HCT116 (cell line): ENCODE measurements around the gene ELAVL2. TPM values are rescaled to one million over a fixed set of nuclear protein-coding genes. Genes with fewer than 3 reads are reported as not detected.

Source experiments
- ATAC-seq: fragments of 200-7000 bp; cut with Tn5 transposase; 2 replicates; pipeline ENCODE4 v1.9.1; 2020; ENCODE audit warnings: mild to moderate bottlenecking, moderate library complexity
- BruUV-seq: library from RNA; stranded (reverse); fragments of 400-500 nt; replicated peaks from 2 replicates; lab custom pipeline; 2021; lab: Mats Ljungman, UMichigan
- CTCF ChIA-PET: fragments of 300-600 bp; sonication (Branson Sonifier 250); formaldehyde crosslinking; loops from one replicate; lab custom pipeline; 2021; ENCODE audit warnings: antibody characterized with exemption; lab: Charles Lee
- POLR2A ChIA-PET: fragments of 300-600, 350-600 bp; sonication (Branson Sonifier 250); formaldehyde crosslinking; loops from one replicate; lab custom pipeline; 2021; ENCODE audit warnings: antibody characterized with exemption; lab: Charles Lee
- RAD21 ChIA-PET, 2 experiments: fragments of 300-600 bp; sonication (Branson Sonifier 250); formaldehyde crosslinking; loops; one replicate each; lab custom pipeline; 2023; ENCODE audit warnings: low total read pairs in 2 of 2; ENCODE audit not compliant: uncharacterized antibody in 2 of 2, unreplicated experiment in 2 of 2, low non-redundant PET in 1 of 2; lab: Charles Lee
- DNase-seq: peaks from one replicate; pipeline ENCODE4 v3.0.0-alpha.2; 2010; ENCODE audit warnings: low read depth, low spot score
- H2AFZ ChIP-seq: fragments of 200-600 bp; shearing (Covaris generic), sonication (generic); 2 replicates; pipeline ENCODE4 v1.6.1; 2017; ENCODE audit warnings: low read depth, mixed run types, mixed read lengths, antibody characterized with exemption, low read length; ENCODE audit not compliant: poor library complexity, severe bottlenecking
- H3K27ac ChIP-seq: 2 replicates; pipeline ENCODE4 v1.5.1; 2012; ENCODE audit warnings: low read depth, low read length
- H3K27me3 ChIP-seq: fragments of 200-600 bp; sonication (generic); 2 replicates; pipeline ENCODE4 v1.6.1; 2016; ENCODE audit warnings: mixed run types, low read length, mixed read lengths; ENCODE audit not compliant: insufficient read depth
- H3K36me3 ChIP-seq, 2 experiments: fragments of 200-500 bp in 1 of 2; fragments of 200-600 bp in 1 of 2; sonication (Bioruptor generic) in 1 of 2; sonication (generic) in 1 of 2; 2 replicates each; pipeline versions ENCODE4 v1.5.1 to v1.6.1; 2014 to 2016; ENCODE audit warnings: low read length in 2 of 2, inconsistent platforms in 1 of 2, mixed read lengths in 1 of 2, mixed run types in 1 of 2; ENCODE audit not compliant: insufficient read depth in 2 of 2, control insufficient read depth in 1 of 2
- H3K4me1 ChIP-seq, 2 experiments: fragments of 200-600 bp in 1 of 2; sonication (generic) in 1 of 2; 2 replicates each; pipeline versions ENCODE4 v1.5.1 to v1.6.1; 2012 to 2017; ENCODE audit warnings: low read length in 2 of 2, inconsistent platforms in 1 of 2, mild to moderate bottlenecking in 1 of 2, mixed read lengths in 1 of 2, mixed run types in 1 of 2, moderate library complexity in 1 of 2; ENCODE audit not compliant: insufficient read depth in 2 of 2, control insufficient read depth in 1 of 2
- H3K4me2 ChIP-seq: fragments of 200-600 bp; sonication (generic); 2 replicates; pipeline ENCODE4 v1.6.1; 2017; ENCODE audit warnings: mixed run types, low read length, mixed read lengths
- H3K4me3 ChIP-seq, 2 experiments: fragments of 200-600 bp in 1 of 2; sonication (generic) in 1 of 2; replicated peaks in 1 of 2; 2 replicates each; pipeline ENCODE4 v1.5.1; 2011 to 2016; ENCODE audit warnings: low read length in 2 of 2, control low read depth in 1 of 2, low read depth in 1 of 2, mild to moderate bottlenecking in 1 of 2, mixed read lengths in 1 of 2, mixed run types in 1 of 2
- H3K79me2 ChIP-seq: fragments of 200-600 bp; sonication (generic); 2 replicates; pipeline ENCODE4 v1.6.1; 2017; ENCODE audit warnings: mild to moderate bottlenecking, mixed run types, low read length, moderate library complexity, mixed read lengths; ENCODE audit not compliant: insufficient read depth
- H3K9ac ChIP-seq: fragments of 200-600 bp; sonication (generic); 2 replicates; pipeline ENCODE4 v1.6.1; 2016; ENCODE audit warnings: low read length, mixed read lengths
- H3K9me2 ChIP-seq: fragments of 200-600 bp; sonication (generic), shearing (Covaris generic); 2 replicates; pipeline ENCODE4 v1.6.1; 2017; ENCODE audit warnings: mixed run types, mild to moderate bottlenecking, moderate library complexity; ENCODE audit not compliant: insufficient read depth
- H3K9me3 ChIP-seq, 2 experiments: fragments of 200-500 bp in 1 of 2; fragments of 200-600 bp in 1 of 2; sonication (Bioruptor generic) in 1 of 2; sonication (generic) in 1 of 2; 2 replicates each; pipeline ENCODE4 v1.6.1; 2014 to 2017; ENCODE audit warnings: low read length in 2 of 2, mixed read lengths in 2 of 2, inconsistent platforms in 1 of 2, low read depth in 1 of 2, mild to moderate bottlenecking in 1 of 2, mixed run types in 1 of 2, moderate library complexity in 1 of 2; ENCODE audit not compliant: control insufficient read depth in 1 of 2, insufficient read depth in 1 of 2
- H4K20me1 ChIP-seq: fragments of 200-600 bp; sonication (generic), shearing (Covaris generic); 2 replicates; pipeline ENCODE4 v1.6.1; 2017; ENCODE audit warnings: mixed run types, mild to moderate bottlenecking, moderate library complexity; ENCODE audit not compliant: insufficient read depth
- ATF3 ChIP-seq: IDR thresholded peaks from 2 replicates; pipeline ENCODE4 v1.6.1; 2012
- CEBPB ChIP-seq: IDR thresholded peaks from 2 replicates; pipeline ENCODE4 v1.6.1; 2012; ENCODE audit warnings: low read depth
- CTCF ChIP-seq, 3 experiments: fragments of 200-600 bp in 1 of 3; sonication (generic) in 1 of 3; IDR thresholded peaks in 2 of 3; conservative IDR thresholded peaks in 1 of 3; 2 replicates each; pipeline ENCODE4 v1.5.1; 2012 to 2017; ENCODE audit warnings: low read depth in 2 of 3, low read length in 2 of 3, antibody characterized with exemption in 1 of 3, borderline replicate concordance in 1 of 3, control low read depth in 1 of 3, mild to moderate bottlenecking in 1 of 3, mixed read lengths in 1 of 3, mixed run types in 1 of 3, moderate library complexity in 1 of 3; ENCODE audit not compliant: insufficient read depth in 1 of 3
- EGR1 ChIP-seq: IDR thresholded peaks from 2 replicates; pipeline ENCODE4 v1.6.1; 2012; ENCODE audit warnings: low read depth
- EZH2 ChIP-seq: fragments of 200-600 bp; sonication (generic); IDR thresholded peaks from 2 replicates; pipeline ENCODE4 v1.6.1; 2017; ENCODE audit warnings: antibody characterized with exemption, mixed run types
- EZH2phosphoT487 ChIP-seq: fragments of 200-600 bp; IDR thresholded peaks from 2 replicates; pipeline ENCODE4 v1.6.1; 2018; ENCODE audit warnings: antibody characterized with exemption, borderline replicate concordance
- JUND ChIP-seq: IDR thresholded peaks from 2 replicates; pipeline ENCODE4 v1.6.1; 2012
- MAX ChIP-seq: IDR thresholded peaks from 2 replicates; pipeline ENCODE4 v1.6.1; 2012
- RAD21 ChIP-seq: IDR thresholded peaks from 2 replicates; pipeline ENCODE4 v1.6.1; 2012; ENCODE audit warnings: low read depth, mild to moderate bottlenecking
- SIN3A ChIP-seq: IDR thresholded peaks from 2 replicates; pipeline ENCODE4 v1.6.1; 2012; ENCODE audit warnings: low read depth
- SRF ChIP-seq: IDR thresholded peaks from 2 replicates; pipeline ENCODE4 v1.6.1; 2012; ENCODE audit warnings: low read depth
- TCF7L2 ChIP-seq: IDR thresholded peaks from 2 replicates; pipeline ENCODE4 v1.7.0; 2011; ENCODE audit warnings: borderline replicate concordance, inconsistent platforms; ENCODE audit not compliant: insufficient read depth, insufficient read length; ENCODE audit errors: extremely low read depth
- YY1 ChIP-seq: IDR thresholded peaks from 2 replicates; pipeline ENCODE4 v1.6.1; 2011; ENCODE audit warnings: low read length, low read depth, moderate library complexity, mild to moderate bottlenecking; ENCODE audit not compliant: insufficient replicate concordance; ENCODE audit errors: extremely low read depth
- ZBTB33 ChIP-seq: IDR thresholded peaks from 2 replicates; pipeline ENCODE4 v1.6.1; 2011; ENCODE audit warnings: mild to moderate bottlenecking, low read length, moderate library complexity; ENCODE audit not compliant: insufficient replicate concordance; ENCODE audit errors: extremely low read depth
- ZFX ChIP-seq: fragments of 450-650 bp; IDR thresholded peaks from 2 replicates; pipeline ENCODE4 v1.6.1; 2017
- ZNF274 ChIP-seq: fragments of 200-500 bp; sonication (Bioruptor generic); IDR thresholded peaks from 2 replicates; pipeline ENCODE4 v1.6.1; 2014; ENCODE audit warnings: mild to moderate bottlenecking, low read depth, low read length, inconsistent platforms
- intact Hi-C: fragments of 100-400 bp; cut with micrococcal nuclease; formaldehyde crosslinking; loops from 2 replicates; pipeline ENCODE4 v1.10.0; 2022
- total RNA-seq: library from RNA; stranded (reverse); gene quantifications from one replicate; pipeline ENCODE4 v1.2.1, GENCODE V29; 2021; ENCODE audit not compliant: unreplicated experiment

The ELAVL2 gene
- total RNA-seq, 1 experiment from 2014 or later, result not detected

- ChIA-PET CTCF (no interaction called here), POLR2A (no interaction called here), RAD21 (no interaction called here)
- Histone ChIP-seq H3K9me3 (peaks cover 0 to 11% of the 10 kb centered on the region in 2 experiments; a peak in 2 of 4 replicates), H3K79me2 (no peaks in the 10 kb centered on the region), H3K27ac (no peak overlapping the region), H3K4me2 (no peak overlapping the region), H3K4me3 (no peak overlapping the region), H2AFZ (no peak overlapping the region), H3K4me1 (no peaks in the 10 kb centered on the region), H3K9ac (no peak overlapping the region), H3K27me3 (no peaks in the 10 kb centered on the region), H3K9me2 (no peaks in the 10 kb centered on the region), H3K36me3 (no peaks in the 10 kb centered on the region), H4K20me1 (no peaks in the 10 kb centered on the region)
- intact Hi-C loops, result no loop called here
- ATAC-seq, result no peak
- no TSS peak for BruUV-seq
- TF ChIP-seq ATF3 (no peak), YY1 (no peak), MAX (no peak), ZNF274 (no peak), CEBPB (no peak), RAD21 (no peak), TCF7L2 (no peak), SIN3A (no peak), EZH2phosphoT487 (no peak)
- no peak for DNase-seq
These were observed 175.0 kb downstream of the ELAVL2 start for GRCh38 chr9:23651051-23651450.

GRCh38 chr9:23648651-23649050 lies 177.4 kb downstream of the ELAVL2 start:
- no peaks in the 10 kb centered on the region for H3K79me2 ChIP-seq
- POLR2A ChIA-PET, result no interaction called here
- no peak overlapping the region for H3K9ac ChIP-seq
- no peak overlapping the region for H3K27ac ChIP-seq
- CTCF ChIA-PET, result no interaction called here
- RAD21 ChIA-PET, result no interaction called here
- H2AFZ ChIP-seq, result no peak overlapping the region
- no peak for TF ChIP-seq EZH2phosphoT487
- no peak for TF ChIP-seq ZFX
- no peak for TF ChIP-seq ZBTB33
- TF ChIP-seq RAD21, result no peak
- no peak for TF ChIP-seq JUND
- TF ChIP-seq TCF7L2, result no peak
- TF ChIP-seq EZH2, result no peak
- no peak for TF ChIP-seq SRF
- no peak for TF ChIP-seq CTCF (IDR thresholded peaks at IDR 0.05 in 2 of 3, conservative IDR thresholded peaks at IDR 0.05 in 1 of 3; ENCODE audit: borderline replicate concordance in 1 of 3, insufficient read depth in 1 of 3, low read depth in 2 of 3, low read length in 2 of 3)
- no peak for TF ChIP-seq YY1
- TF ChIP-seq EGR1, result no peak
- intact Hi-C loops, result no loop called here
- no TSS peak for BruUV-seq
- DNase-seq (no peak), ATAC-seq (no peak)
- H3K4me2 ChIP-seq, result no peak overlapping the region
- no peaks in the 10 kb centered on the region for H3K4me1 ChIP-seq
- no peaks in the 10 kb centered on the region for H3K36me3 ChIP-seq
- peaks cover 3 to 7% of the 10 kb centered on the region in 2 experiments; a peak in 2 of 4 replicates for H3K9me3 ChIP-seq
- no peak overlapping the region for H3K4me3 ChIP-seq
- no peaks in the 10 kb centered on the region for H3K27me3 ChIP-seq
- no peaks in the 10 kb centered on the region for H3K9me2 ChIP-seq
- no peaks in the 10 kb centered on the region for H4K20me1 ChIP-seq
